Transverse colon (tissue), 4 donors: ENCODE measurements around the gene TTC19.

Experiments
- EP300 ChIP-seq: sonication (generic); formaldehyde crosslinking; IDR thresholded peaks from one replicate; pipeline ENCODE4 v1.6.1; 2017; ENCODE audit warnings: antibody characterized with exemption, low read depth
- POLR2A ChIP-seq: fragments of 450-650 bp; IDR thresholded peaks from one replicate; pipeline ENCODE4 v1.6.1; 2016; ENCODE audit warnings: antibody characterized with exemption, mild to moderate bottlenecking, moderate library complexity
- POLR2AphosphoS5 ChIP-seq, 3 donors: sonication (generic); formaldehyde crosslinking; IDR thresholded peaks; one replicate each; pipeline ENCODE4 v1.6.1; 2016; ENCODE audit warnings: antibody characterized with exemption in 3 of 3
- TF ChIP-seq, protein P1 (sequence below), 5 experiments: fragments of 200-600 bp in 3 of 5; fragments of 450-650 bp in 2 of 5; sonication (generic) in 3 of 5; IDR thresholded peaks; 1 replicate in 2 of 5; 2 replicates in 3 of 5; pipeline ENCODE4 v1.5.1; 2016 to 2017; ENCODE audit warnings: antibody characterized with exemption in 5 of 5, inconsistent platforms in 3 of 5, mild to moderate bottlenecking in 2 of 5, moderate library complexity in 1 of 5

DNA sequence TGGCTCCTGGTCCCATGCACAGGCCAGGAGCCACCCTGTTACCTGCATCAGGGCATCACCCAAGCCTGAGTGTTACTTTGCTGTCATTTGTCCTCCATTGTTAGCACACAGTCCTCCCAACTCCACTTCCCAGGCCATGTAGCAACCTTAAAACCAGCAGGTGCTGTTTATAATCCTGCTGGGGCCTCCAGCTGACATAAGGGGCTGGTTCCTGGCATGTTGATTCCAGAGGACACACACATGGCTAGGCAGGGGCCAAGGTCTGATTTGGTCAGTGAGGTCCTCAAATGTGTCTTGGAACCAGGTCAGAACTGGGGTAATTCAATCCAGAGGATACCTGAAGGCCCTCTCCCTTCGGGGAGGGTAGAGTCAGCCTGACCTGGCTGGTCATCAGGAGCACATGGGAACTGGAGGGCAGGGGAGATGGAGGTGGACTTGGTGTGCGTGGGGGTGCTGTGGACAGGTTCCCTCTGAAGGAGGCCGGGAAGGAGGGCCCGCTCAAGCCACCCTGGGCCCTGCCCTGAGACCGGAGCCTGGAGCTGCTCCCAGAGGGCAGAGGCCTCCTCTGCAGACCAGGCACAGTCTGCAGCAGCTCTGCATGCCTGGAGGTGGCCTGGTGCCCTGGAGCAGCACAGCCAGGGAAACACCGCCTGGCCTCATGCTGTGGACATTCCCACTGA, 48.1 kb upstream of the TTC19 start:
- TF ChIP-seq, protein P1, sequence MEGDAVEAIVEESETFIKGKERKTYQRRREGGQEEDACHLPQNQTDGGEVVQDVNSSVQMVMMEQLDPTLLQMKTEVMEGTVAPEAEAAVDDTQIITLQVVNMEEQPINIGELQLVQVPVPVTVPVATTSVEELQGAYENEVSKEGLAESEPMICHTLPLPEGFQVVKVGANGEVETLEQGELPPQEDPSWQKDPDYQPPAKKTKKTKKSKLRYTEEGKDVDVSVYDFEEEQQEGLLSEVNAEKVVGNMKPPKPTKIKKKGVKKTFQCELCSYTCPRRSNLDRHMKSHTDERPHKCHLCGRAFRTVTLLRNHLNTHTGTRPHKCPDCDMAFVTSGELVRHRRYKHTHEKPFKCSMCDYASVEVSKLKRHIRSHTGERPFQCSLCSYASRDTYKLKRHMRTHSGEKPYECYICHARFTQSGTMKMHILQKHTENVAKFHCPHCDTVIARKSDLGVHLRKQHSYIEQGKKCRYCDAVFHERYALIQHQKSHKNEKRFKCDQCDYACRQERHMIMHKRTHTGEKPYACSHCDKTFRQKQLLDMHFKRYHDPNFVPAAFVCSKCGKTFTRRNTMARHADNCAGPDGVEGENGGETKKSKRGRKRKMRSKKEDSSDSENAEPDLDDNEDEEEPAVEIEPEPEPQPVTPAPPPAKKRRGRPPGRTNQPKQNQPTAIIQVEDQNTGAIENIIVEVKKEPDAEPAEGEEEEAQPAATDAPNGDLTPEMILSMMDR (IDR thresholded peaks at IDR 0.05), result no peak
- TF ChIP-seq POLR2A (no peak), EP300 (no peak), POLR2AphosphoS5 (IDR thresholded peaks at IDR 0.05) (no peak)
